Measurements from ENCODE around the gene DCAF10.
"Not testable (repeated sequence)": the region's sequence is repeated elsewhere in the genome, so short reads cannot be mapped to it uniquely, and the experiment has no call there.

Gene DCAF10

DNA sequence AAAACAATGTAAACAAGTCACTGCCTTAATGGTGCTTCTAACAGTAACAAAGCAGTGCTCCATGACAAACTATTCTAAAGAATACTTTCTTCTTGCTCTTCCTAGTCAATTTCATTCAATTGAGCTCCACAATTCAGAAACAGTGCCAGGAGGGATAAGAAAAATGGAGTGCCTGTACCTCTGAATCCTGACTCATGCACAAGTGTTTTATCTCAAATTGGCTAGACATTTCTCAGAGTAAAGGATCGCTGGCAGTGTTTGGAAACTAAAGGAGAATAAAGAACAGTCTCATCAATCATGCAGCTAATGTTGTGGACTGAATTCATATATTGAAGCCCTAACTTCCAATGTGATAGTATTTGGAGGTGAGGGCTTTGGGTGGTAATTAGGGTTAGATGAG lies 75.8 kb downstream of the DCAF10 start:
- DNase-seq (ENCODE audit: low spot score in 2 of 2) (no peak), ATAC-seq (no peak)
- Mint-ChIP-seq H3K4me1 (no peaks in the 10 kb centered on the region), H3K36me3 (peaks cover 27% of the 10 kb centered on the region), H3K9me3 (no peaks in the 10 kb centered on the region), H3K27ac (no peak overlapping the region), H3K4me3 (no peak overlapping the region)

DNA sequence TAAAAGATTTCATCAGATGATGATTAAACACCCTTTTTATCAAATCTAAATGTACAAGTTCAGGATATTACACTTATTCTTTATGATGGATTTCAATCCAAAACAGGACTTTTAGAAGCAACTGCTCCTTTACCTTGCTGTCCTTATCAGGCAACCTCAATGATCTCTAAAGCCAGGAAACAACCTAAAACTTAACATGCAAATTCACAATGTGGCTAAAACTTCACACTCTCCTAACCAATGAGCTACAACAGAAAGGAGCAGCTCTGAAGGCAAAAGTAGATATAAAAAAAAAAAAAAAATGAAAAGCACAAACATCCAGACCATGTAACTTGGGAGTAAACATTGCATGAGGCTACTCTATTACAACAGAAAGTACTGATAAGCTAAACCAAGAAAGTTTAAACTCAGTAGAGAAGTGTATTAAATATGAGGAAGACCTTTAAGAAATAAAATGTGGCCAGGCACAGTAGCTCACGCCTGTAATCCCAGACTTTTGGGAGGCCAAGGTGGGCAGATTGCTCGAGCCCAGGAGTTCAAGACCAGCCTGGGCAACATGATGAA lies 80.4 kb downstream of the DCAF10 start:
- ATAC-seq (no peak), DNase-seq (ENCODE audit: low spot score in 2 of 2) (no peak)
- no peak overlapping the region for H3K4me3 Mint-ChIP-seq
- H3K36me3 Mint-ChIP-seq, result peaks cover 35% of the 10 kb centered on the region
- H3K4me1 Mint-ChIP-seq, result peaks cover 4% of the 10 kb centered on the region
- no peak overlapping the region for H3K27ac Mint-ChIP-seq
- H3K9me3 Mint-ChIP-seq, result no peaks in the 10 kb centered on the region

GRCh38 chr9:37887977-37888583 lies 87.5 kb downstream of the DCAF10 start:
- H3K27ac Mint-ChIP-seq, H3K4me3 Mint-ChIP-seq, H3K9me3 Mint-ChIP-seq, ATAC-seq: not testable (repeated sequence)
- peak in 1 of 2 donors; percentile 10 for DNase-seq (ENCODE audit: low spot score in 2 of 2)
- Mint-ChIP-seq H3K4me1 (peaks cover 11% of the 10 kb centered on the region), H3K36me3 (peaks cover 61% of the 10 kb centered on the region)

GRCh38 chr9:37889536-37889935 lies 88.9 kb downstream of the DCAF10 start:
- ATAC-seq (no peak), DNase-seq (ENCODE audit: low spot score in 2 of 2) (no peak)
- no peaks in the 10 kb centered on the region for H3K9me3 Mint-ChIP-seq
- H3K27ac Mint-ChIP-seq, result no peak overlapping the region
- no peak overlapping the region for H3K4me3 Mint-ChIP-seq
- peaks cover 11% of the 10 kb centered on the region for H3K4me1 Mint-ChIP-seq
- peaks cover 75% of the 10 kb centered on the region for H3K36me3 Mint-ChIP-seq

DNA sequence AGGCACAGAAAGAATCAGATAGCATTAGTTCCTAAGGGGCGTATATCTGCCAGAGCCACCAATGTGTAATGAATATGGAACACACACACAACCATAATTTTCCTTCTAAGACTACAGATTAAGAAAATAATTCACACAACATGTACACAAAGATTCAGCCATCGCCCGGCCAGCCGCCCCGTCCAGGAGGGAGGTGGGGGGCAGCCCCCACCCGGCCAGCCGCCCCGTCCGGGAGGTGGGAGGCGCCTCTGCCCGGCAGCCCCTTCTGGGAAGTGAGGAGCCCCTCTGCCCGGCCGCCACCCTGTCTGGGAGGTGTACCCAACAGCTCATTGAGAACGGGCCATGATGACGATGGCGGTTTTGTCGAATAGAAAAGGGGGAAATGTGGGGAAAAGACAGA lies 90.4 kb downstream of the DCAF10 start:
- H3K36me3 Mint-ChIP-seq, result peaks cover 82% of the 10 kb centered on the region
- DNase-seq (ENCODE audit: low spot score in 2 of 2); H3K4me1 Mint-ChIP-seq; ATAC-seq; H3K9me3 Mint-ChIP-seq; H3K27ac Mint-ChIP-seq; H3K4me3 Mint-ChIP-seq: not testable (repeated sequence)

- H3K4me3 Mint-ChIP-seq, result no peak overlapping the region
- no peak for DNase-seq (ENCODE audit: low spot score in 2 of 2)
- H3K36me3 Mint-ChIP-seq, result peaks cover 82% of the 10 kb centered on the region
- no peak overlapping the region for H3K27ac Mint-ChIP-seq
- H3K9me3 Mint-ChIP-seq, result no peaks in the 10 kb centered on the region
- peaks cover 6% of the 10 kb centered on the region for H3K4me1 Mint-ChIP-seq
- ATAC-seq, result no peak
Measured at GRCh38 chr9:37892063-37892462, 91.5 kb downstream of the DCAF10 start.

DNA sequence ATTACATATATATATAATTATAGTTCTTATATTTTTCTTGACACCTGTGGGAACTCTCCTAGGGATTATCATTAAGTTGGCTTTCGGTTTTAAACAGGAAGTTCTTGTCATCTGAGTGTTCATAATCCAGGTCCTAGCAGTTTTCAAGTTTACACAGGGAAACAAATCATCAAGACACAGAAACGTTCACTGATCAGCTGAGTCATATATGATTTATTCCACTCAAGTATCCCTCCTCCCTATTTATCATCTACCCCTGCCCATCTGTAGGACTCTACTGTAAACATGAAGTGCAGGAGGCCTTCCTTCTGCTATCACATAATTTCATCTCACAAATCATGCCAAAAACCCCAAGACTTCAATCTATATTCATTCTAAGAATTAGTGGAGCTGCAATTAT lies 97.1 kb downstream of the DCAF10 start:
- no peak overlapping the region for H3K27ac Mint-ChIP-seq
- ATAC-seq (no peak), DNase-seq (ENCODE audit: low spot score in 2 of 2) (no peak)
- peaks cover 84% of the 10 kb centered on the region for H3K36me3 Mint-ChIP-seq
- H3K4me1 Mint-ChIP-seq, result peaks cover 7% of the 10 kb centered on the region
- H3K9me3 Mint-ChIP-seq, result no peaks in the 10 kb centered on the region
- H3K4me3 Mint-ChIP-seq, result no peak overlapping the region

DNA sequence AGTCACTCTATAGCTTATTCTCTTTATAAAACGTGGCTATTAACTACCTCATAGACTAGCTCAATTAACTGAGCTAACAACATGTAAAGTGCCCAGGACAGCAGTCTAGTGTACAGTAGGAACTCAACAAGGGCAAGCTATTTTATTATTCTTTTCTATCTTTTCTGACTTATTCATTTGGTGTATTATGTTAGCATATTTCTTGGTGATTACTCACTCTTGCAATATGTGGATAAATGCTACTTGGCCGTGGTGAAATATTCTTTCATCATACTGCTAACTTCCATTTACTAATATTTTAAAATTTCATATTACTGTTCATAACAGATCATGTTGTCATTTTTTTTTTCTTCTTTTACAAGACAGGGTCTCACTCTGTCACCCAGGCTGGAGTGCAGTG lies 98.4 kb downstream of the DCAF10 start:
- Mint-ChIP-seq H3K4me1 (peaks cover 12% of the 10 kb centered on the region), H3K9me3 (no peaks in the 10 kb centered on the region), H3K27ac (no peak overlapping the region), H3K36me3 (peaks cover 72% of the 10 kb centered on the region), H3K4me3 (no peak overlapping the region)
- no peak for ATAC-seq
- no peak for DNase-seq (ENCODE audit: low spot score in 2 of 2)

- peaks cover 49% of the 10 kb centered on the region for H3K36me3 Mint-ChIP-seq
- H3K4me1 Mint-ChIP-seq, result peaks cover 21% of the 10 kb centered on the region
- H3K27ac Mint-ChIP-seq, result no peak overlapping the region
- no peaks in the 10 kb centered on the region for H3K9me3 Mint-ChIP-seq
- no peak for ATAC-seq
- peak overlapping the region; percentile 82 for H3K4me3 Mint-ChIP-seq
- DNase-seq (ENCODE audit: low spot score in 2 of 2), result no peak
Measured at GRCh38 chr9:37902131-37902530, 101.5 kb downstream of the DCAF10 start.

DNA sequence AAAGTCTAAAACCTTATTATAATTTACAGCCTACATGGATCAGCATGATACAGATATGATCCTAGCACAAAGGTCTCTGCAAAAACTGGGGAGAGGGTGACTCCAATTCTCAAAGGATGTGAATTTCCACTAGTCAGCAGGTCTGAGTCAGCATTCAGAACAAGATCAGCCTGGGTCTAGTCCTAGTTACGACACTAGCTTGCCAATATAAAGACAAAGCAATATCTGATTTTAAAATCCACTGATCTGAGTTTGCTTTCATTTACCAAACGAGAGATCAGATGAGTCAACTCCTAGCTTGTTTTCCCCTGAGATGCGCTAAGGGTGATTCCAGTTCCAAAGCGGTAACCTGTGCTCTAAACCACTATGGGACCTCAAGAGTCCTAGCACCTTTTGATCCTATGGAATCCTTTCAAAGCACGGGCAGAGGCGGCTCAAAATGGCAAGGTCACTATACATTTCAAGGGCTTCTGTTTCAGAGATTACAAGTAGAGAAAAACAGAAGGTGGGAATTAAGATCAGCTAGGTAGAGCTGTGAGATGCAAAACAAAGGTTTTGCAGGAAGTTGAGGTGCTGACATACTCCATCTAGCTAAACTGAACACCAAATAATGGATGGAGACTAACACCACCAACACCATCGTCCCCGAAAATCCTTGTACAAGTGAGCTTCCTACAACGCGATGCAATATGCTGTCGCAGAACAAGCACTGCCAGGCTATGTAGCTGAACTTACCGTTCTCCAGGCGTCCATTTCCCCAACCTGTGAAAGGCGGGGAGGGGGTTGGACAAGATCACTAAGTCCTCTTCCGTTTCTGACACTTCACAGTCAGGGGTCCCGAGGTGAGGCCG lies 102.4 kb downstream of the DCAF10 start:
- H3K4me3 Mint-ChIP-seq, result peak overlapping the region; percentile 82
- ATAC-seq, result peak; percentile 6
- H3K36me3 Mint-ChIP-seq, result peaks cover 40% of the 10 kb centered on the region
- peak overlapping the region; percentile 96 for H3K27ac Mint-ChIP-seq
- H3K4me1 Mint-ChIP-seq, result peaks cover 21% of the 10 kb centered on the region
- no peak for DNase-seq (ENCODE audit: low spot score in 2 of 2)
- no peaks in the 10 kb centered on the region for H3K9me3 Mint-ChIP-seq

- DNase-seq (ENCODE audit: low spot score in 2 of 2), result peak; percentile 96 to 98
- peak; percentile 89 for ATAC-seq
- Mint-ChIP-seq H3K4me1 (peaks cover 21% of the 10 kb centered on the region), H3K27ac (peak within 1 kb of the TSS; percentile 96), H3K36me3 (peaks cover 32% of the 10 kb centered on the region), H3K4me3 (peak within 1 kb of the TSS; percentile 82), H3K9me3 (no peaks in the 10 kb centered on the region)
Measured at GRCh38 chr9:37903647-37904444, 103.2 kb downstream of the DCAF10 start, which contains the start of gene SLC25A51. SLC25A51 (minus strand) TSS chr9:37904127; CDS start chr9:37888550, 15,577 bp downstream.

- ATAC-seq, result no peak
- no peak for DNase-seq (ENCODE audit: low spot score in 2 of 2)
- H3K27ac Mint-ChIP-seq, result peak overlapping the region; percentile 96
- peaks cover 24% of the 10 kb centered on the region for H3K36me3 Mint-ChIP-seq
- H3K9me3 Mint-ChIP-seq, result no peaks in the 10 kb centered on the region
- peak overlapping the region; percentile 82 for H3K4me3 Mint-ChIP-seq
- peaks cover 21% of the 10 kb centered on the region for H3K4me1 Mint-ChIP-seq
Measured at GRCh38 chr9:37904445-37905130, 104.0 kb downstream of the DCAF10 start.

- ATAC-seq (no peak), DNase-seq (ENCODE audit: low spot score in 2 of 2) (no peak)
- Mint-ChIP-seq H3K4me1 (peaks cover 21% of the 10 kb centered on the region), H3K9me3 (no peaks in the 10 kb centered on the region), H3K4me3 (peak overlapping the region; percentile 82), H3K36me3 (peaks cover 19% of the 10 kb centered on the region), H3K27ac (peak overlapping the region; percentile 96)
Measured at GRCh38 chr9:37905131-37905505, 104.5 kb downstream of the DCAF10 start.

DNA sequence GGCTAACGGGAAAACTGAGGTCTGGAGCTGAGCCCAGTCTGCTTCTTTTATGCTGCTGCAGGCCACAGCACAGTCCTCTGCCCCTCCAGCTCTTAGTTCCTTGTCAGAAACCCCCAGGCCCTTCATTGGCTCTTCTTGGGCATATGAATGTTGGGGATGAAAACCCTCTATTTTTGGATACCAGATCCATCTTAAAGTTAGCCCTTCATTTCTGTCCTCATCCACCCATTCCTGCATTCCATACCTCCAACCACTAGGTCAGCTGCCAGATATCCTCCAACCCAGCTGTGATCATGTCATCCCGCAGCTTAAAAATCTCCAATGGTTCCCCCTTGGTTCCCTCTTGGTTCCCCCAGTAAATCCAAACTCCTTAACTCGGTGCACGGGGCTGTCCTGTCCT lies 105.2 kb downstream of the DCAF10 start:
- Mint-ChIP-seq H3K9me3 (no peaks in the 10 kb centered on the region), H3K36me3 (peaks cover 12% of the 10 kb centered on the region), H3K4me1 (peaks cover 18% of the 10 kb centered on the region), H3K4me3 (no peak overlapping the region), H3K27ac (no peak overlapping the region)
- DNase-seq (ENCODE audit: low spot score in 2 of 2) (no peak), ATAC-seq (no peak)
